Non-pigmented ciliary epithelial cell (primary cell): ENCODE data around the gene HIVEP3.

Experiments
- DNase-seq: peaks from one replicate; pipeline ENCODE4 v3.0.0-alpha.2; 2010; ENCODE audit warnings: low read depth

The HIVEP3 gene

GRCh38 chr1:41481109-41481775 is 437.5 kb downstream of the HIVEP3 start:
- no peak for DNase-seq

GRCh38 chr1:41480204-41481108 is 438.3 kb downstream of the HIVEP3 start:
- DNase-seq = no peak

- DNase-seq = no peak
Measured at GRCh38 chr1:41479808-41480160, 438.9 kb downstream of the HIVEP3 start.

- DNase-seq = no peak
Measured at GRCh38 chr1:41479000-41479807, 439.5 kb downstream of the HIVEP3 start.

GRCh38 chr1:41478118-41478748 is 440.5 kb downstream of the HIVEP3 start:
- no peak for DNase-seq

GRCh38 chr1:41476807-41477361 is 441.8 kb downstream of the HIVEP3 start:
- no peak for DNase-seq

GRCh38 chr1:41475859-41476567 is 442.7 kb downstream of the HIVEP3 start:
- no peak for DNase-seq

GRCh38 chr1:41475346-41475745 is 443.4 kb downstream of the HIVEP3 start:
- DNase-seq = no peak

- no peak for DNase-seq
Measured at GRCh38 chr1:41474490-41475271, 444.0 kb downstream of the HIVEP3 start.

- no peak for DNase-seq
Measured at GRCh38 chr1:41473738-41474362, 444.9 kb downstream of the HIVEP3 start.

- DNase-seq = no peak
Measured at GRCh38 chr1:41471658-41472057, 447.1 kb downstream of the HIVEP3 start.

- DNase-seq = no peak
Measured at GRCh38 chr1:41469706-41470105, 449.0 kb downstream of the HIVEP3 start.

- DNase-seq = no peak
Measured at GRCh38 chr1:41468122-41468762, 450.5 kb downstream of the HIVEP3 start.

GRCh38 chr1:41467673-41468072 is 451.0 kb downstream of the HIVEP3 start:
- no peak for DNase-seq

GRCh38 chr1:41466146-41466545 is 452.6 kb downstream of the HIVEP3 start:
- DNase-seq = no peak

GRCh38 chr1:41465741-41466140 is 453.0 kb downstream of the HIVEP3 start:
- DNase-seq = no peak

GRCh38 chr1:41464885-41465284 is 453.8 kb downstream of the HIVEP3 start:
- no peak for DNase-seq

GRCh38 chr1:41463516-41463915 is 455.2 kb downstream of the HIVEP3 start:
- no peak for DNase-seq

- no peak for DNase-seq
Measured at GRCh38 chr1:41462680-41463004, 456.1 kb downstream of the HIVEP3 start.
